DOHH2 (cell line): ENCODE results near the gene MAP2K6.

Experiments used
- H3F3A ChIP-seq: fragments of 200-600 bp; sonication (generic), shearing (Covaris generic); 2 replicates; pipeline ENCODE4 v1.6.0; 2016; ENCODE audit warnings: antibody characterized with exemption, mild to moderate bottlenecking; ENCODE audit not compliant: control insufficient read depth, insufficient read depth
- H3K27ac ChIP-seq: fragments of 200-600 bp; sonication (generic); 2 replicates; pipeline ENCODE4 v1.5.1; 2014; ENCODE audit warnings: low read depth, mild to moderate bottlenecking, low read length, moderate library complexity
- H3K27me3 ChIP-seq: fragments of 200-600 bp; sonication (generic); 2 replicates; pipeline ENCODE4 v1.6.1; 2014; ENCODE audit warnings: mild to moderate bottlenecking, low read length, mixed read lengths; ENCODE audit not compliant: control insufficient read depth
- H3K36me3 ChIP-seq: fragments of 200-600 bp; sonication (generic); 2 replicates; pipeline ENCODE4 v1.6.1; 2014; ENCODE audit warnings: mild to moderate bottlenecking, low read length, moderate library complexity, mixed read lengths; ENCODE audit not compliant: control insufficient read depth
- H3K4me1 ChIP-seq: fragments of 200-600 bp; sonication (generic); 2 replicates; pipeline ENCODE4 v1.6.1; 2014; ENCODE audit warnings: mild to moderate bottlenecking, low read length, mixed read lengths; ENCODE audit not compliant: control insufficient read depth
- H3K4me2 ChIP-seq: fragments of 200-600 bp; sonication (generic); 2 replicates; pipeline ENCODE4 v1.6.0; 2014; ENCODE audit warnings: mild to moderate bottlenecking, low read length, moderate library complexity
- H3K4me3 ChIP-seq: fragments of 200-600 bp; sonication (generic); 2 replicates; pipeline ENCODE4 v1.5.1; 2014; ENCODE audit warnings: mild to moderate bottlenecking, low read length, mixed read lengths
- H3K79me2 ChIP-seq: fragments of 200-600 bp; sonication (generic); 2 replicates; pipeline ENCODE4 v1.6.1; 2014; ENCODE audit warnings: mild to moderate bottlenecking, low read length, mixed read lengths; ENCODE audit not compliant: control insufficient read depth
- H3K9me2 ChIP-seq: fragments of 200-600 bp; sonication (generic); replicated peaks from 2 replicates; pipeline ENCODE4 v1.6.1; 2014; ENCODE audit warnings: mild to moderate bottlenecking, low read length, mixed read lengths; ENCODE audit not compliant: control insufficient read depth
- H3K9me3 ChIP-seq: fragments of 200-600 bp; sonication (generic); 2 replicates; pipeline ENCODE4 v1.6.1; 2014; ENCODE audit warnings: antibody characterized with exemption, low read length, mixed read lengths; ENCODE audit not compliant: control insufficient read depth, insufficient read depth
- H4K20me1 ChIP-seq: fragments of 200-600 bp; sonication (generic); 2 replicates; pipeline ENCODE4 v1.6.0; 2014; ENCODE audit warnings: low read depth, mild to moderate bottlenecking, antibody characterized with exemption, low read length, moderate library complexity; ENCODE audit not compliant: control insufficient read depth, insufficient read depth
- CTCF ChIP-seq: fragments of 200-600 bp; sonication (generic); IDR thresholded peaks from one replicate; pipeline ENCODE4 v1.5.1; 2014; ENCODE audit warnings: antibody characterized with exemption, mild to moderate bottlenecking, low read depth, low read length; ENCODE audit not compliant: poor library complexity, severe bottlenecking
- EZH2phosphoT487 ChIP-seq: fragments of 200-600 bp; sonication (generic); IDR thresholded peaks from 2 replicates; pipeline ENCODE4 v1.6.1; 2017; ENCODE audit warnings: borderline replicate concordance, mild to moderate bottlenecking, antibody characterized with exemption, low read length, moderate library complexity, mixed read lengths

MAP2K6 gene

DNA sequence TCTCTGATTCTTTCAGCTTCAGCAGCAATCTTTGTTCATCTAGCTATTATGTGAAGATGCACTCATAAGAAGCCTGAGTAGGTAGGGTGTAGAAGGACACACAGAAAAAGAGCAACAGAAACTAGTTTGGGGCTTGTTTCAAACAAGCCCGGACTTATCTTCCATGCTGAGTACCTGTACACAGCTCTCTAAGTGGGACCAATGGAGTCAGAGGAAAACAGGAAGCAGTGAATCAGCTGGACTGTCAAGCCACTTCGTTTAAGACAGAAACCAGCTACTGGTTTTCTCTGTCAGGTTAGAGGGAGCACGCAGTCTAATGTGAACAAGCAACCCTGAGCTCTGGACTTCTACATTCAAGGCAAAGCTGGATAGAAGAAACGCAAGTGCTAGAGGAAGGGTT lies 16.0 kb downstream of the MAP2K6 start:
- Histone ChIP-seq H3K9me2 (no peaks in the 10 kb centered on the region), H4K20me1 (no peaks in the 10 kb centered on the region), H3K79me2 (no peaks in the 10 kb centered on the region), H3K36me3 (no peaks in the 10 kb centered on the region), H3F3A (no peaks in the 10 kb centered on the region), H3K9me3 (no peaks in the 10 kb centered on the region), H3K27me3 (no peaks in the 10 kb centered on the region), H3K4me1 (no peaks in the 10 kb centered on the region), H3K4me3 (no peak overlapping the region), H3K4me2 (no peak overlapping the region), H3K27ac (no peak overlapping the region)
- TF ChIP-seq EZH2phosphoT487 (no peak), CTCF (no peak)

GRCh38 chr17:69431835-69432234 lies 17.3 kb downstream of the MAP2K6 start:
- no peaks in the 10 kb centered on the region for H3K36me3 ChIP-seq
- TF ChIP-seq CTCF (no peak), EZH2phosphoT487 (no peak)
- no peak overlapping the region for H3K27ac ChIP-seq
- no peak overlapping the region for H3K4me3 ChIP-seq
- no peaks in the 10 kb centered on the region for H3K9me2 ChIP-seq
- no peaks in the 10 kb centered on the region for H3K4me1 ChIP-seq
- no peaks in the 10 kb centered on the region for H3K9me3 ChIP-seq
- no peaks in the 10 kb centered on the region for H3K79me2 ChIP-seq
- H3F3A ChIP-seq, result no peaks in the 10 kb centered on the region
- no peaks in the 10 kb centered on the region for H3K27me3 ChIP-seq
- H3K4me2 ChIP-seq, result no peak overlapping the region
- H4K20me1 ChIP-seq, result no peaks in the 10 kb centered on the region

DNA sequence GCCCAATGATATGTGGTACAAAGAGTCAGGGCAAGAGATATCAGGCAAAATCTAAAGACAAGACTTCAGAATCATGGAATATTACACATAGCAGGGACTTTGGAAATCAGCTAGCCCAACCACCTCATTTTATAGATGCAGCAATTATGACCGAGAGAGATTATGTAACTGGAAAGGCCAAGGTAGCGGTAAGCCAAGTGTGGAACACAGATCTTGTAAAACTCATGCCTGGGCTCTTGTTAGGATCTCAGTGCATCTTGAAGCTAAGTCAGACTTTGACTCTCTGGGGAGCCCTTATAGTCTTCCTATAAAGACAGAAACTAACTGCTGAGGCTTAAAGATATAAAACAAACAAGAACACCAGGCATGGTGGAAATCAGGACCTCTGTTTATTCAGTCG lies 18.6 kb downstream of the MAP2K6 start:
- no peaks in the 10 kb centered on the region for H3F3A ChIP-seq
- H3K36me3 ChIP-seq, result no peaks in the 10 kb centered on the region
- H4K20me1 ChIP-seq, result no peaks in the 10 kb centered on the region
- no peak for TF ChIP-seq EZH2phosphoT487
- no peak for TF ChIP-seq CTCF
- H3K79me2 ChIP-seq, result no peaks in the 10 kb centered on the region
- H3K9me3 ChIP-seq, result no peaks in the 10 kb centered on the region
- no peak overlapping the region for H3K4me3 ChIP-seq
- peaks cover 5% of the 10 kb centered on the region; the same call in 1 of the 2 replicates for H3K27me3 ChIP-seq
- no peak overlapping the region for H3K4me2 ChIP-seq
- no peaks in the 10 kb centered on the region for H3K4me1 ChIP-seq
- H3K9me2 ChIP-seq, result no peaks in the 10 kb centered on the region
- H3K27ac ChIP-seq, result no peak overlapping the region

- peaks cover 6% of the 10 kb centered on the region; the same call in 1 of the 2 replicates for H3K27me3 ChIP-seq
- H3K4me1 ChIP-seq, result no peaks in the 10 kb centered on the region
- H3K4me3 ChIP-seq, result no peak overlapping the region
- no peak overlapping the region for H3K4me2 ChIP-seq
- no peaks in the 10 kb centered on the region for H4K20me1 ChIP-seq
- H3K79me2 ChIP-seq, result no peaks in the 10 kb centered on the region
- H3K9me3 ChIP-seq, result no peaks in the 10 kb centered on the region
- no peaks in the 10 kb centered on the region for H3K36me3 ChIP-seq
- TF ChIP-seq EZH2phosphoT487, result no peak
- TF ChIP-seq CTCF, result no peak
- H3K9me2 ChIP-seq, result no peaks in the 10 kb centered on the region
- H3F3A ChIP-seq, result no peaks in the 10 kb centered on the region
- no peak overlapping the region for H3K27ac ChIP-seq
Measured at GRCh38 chr17:69434164-69434579, 19.7 kb downstream of the MAP2K6 start.
